Neural progenitor cell (in vitro differentiated cells): ENCODE data around the gene ATIC.
"Not testable (repeated sequence)": the region's sequence is repeated elsewhere in the genome, so short reads cannot be mapped to it uniquely, and the experiment has no call there.

ENCODE experiments used
- CTCF ChIP-seq: fragments of 200-600 bp; sonication (generic); IDR thresholded peaks from 2 replicates; pipeline ENCODE4 v1.5.1; 2017; ENCODE audit warnings: antibody characterized with exemption, mild to moderate bottlenecking
- EZH2 ChIP-seq: fragments of 200-600 bp; sonication (generic); IDR thresholded peaks from 2 replicates; pipeline ENCODE4 v1.6.1; 2017; ENCODE audit warnings: antibody characterized with exemption, mild to moderate bottlenecking, moderate library complexity

GRCh38 chr2:215360059-215360458 lies 48.2 kb downstream of the ATIC start:
- not testable (repeated sequence) for TF ChIP-seq CTCF, EZH2
